Measurements from ENCODE around the gene DUOXA2.

DNA sequence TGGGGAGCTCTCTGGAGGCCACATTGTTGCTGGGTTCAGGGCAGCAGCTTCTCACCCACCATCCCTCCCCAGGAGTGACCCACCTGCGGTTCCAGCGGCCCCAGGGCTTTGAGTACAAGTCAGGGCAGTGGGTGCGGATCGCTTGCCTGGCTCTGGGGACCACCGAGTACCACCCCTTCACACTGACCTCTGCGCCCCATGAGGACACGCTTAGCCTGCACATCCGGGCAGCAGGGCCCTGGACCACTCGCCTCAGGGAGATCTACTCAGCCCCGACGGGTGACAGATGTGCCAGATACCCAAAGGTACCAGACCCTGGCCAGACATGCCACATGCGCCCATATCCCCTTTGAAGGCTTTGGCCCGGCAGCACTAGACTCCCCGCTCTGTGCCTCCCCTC is 47.5 kb downstream of the DUOXA2 start:
- TF ChIP-seq POLR2A (IDR thresholded peaks at IDR 0.05) = no peak
- TF ChIP-seq, protein P1, sequence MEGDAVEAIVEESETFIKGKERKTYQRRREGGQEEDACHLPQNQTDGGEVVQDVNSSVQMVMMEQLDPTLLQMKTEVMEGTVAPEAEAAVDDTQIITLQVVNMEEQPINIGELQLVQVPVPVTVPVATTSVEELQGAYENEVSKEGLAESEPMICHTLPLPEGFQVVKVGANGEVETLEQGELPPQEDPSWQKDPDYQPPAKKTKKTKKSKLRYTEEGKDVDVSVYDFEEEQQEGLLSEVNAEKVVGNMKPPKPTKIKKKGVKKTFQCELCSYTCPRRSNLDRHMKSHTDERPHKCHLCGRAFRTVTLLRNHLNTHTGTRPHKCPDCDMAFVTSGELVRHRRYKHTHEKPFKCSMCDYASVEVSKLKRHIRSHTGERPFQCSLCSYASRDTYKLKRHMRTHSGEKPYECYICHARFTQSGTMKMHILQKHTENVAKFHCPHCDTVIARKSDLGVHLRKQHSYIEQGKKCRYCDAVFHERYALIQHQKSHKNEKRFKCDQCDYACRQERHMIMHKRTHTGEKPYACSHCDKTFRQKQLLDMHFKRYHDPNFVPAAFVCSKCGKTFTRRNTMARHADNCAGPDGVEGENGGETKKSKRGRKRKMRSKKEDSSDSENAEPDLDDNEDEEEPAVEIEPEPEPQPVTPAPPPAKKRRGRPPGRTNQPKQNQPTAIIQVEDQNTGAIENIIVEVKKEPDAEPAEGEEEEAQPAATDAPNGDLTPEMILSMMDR (IDR thresholded peaks at IDR 0.05) = no peak

Data from thyroid gland (tissue), 4 donors.